ENCODE measurements around the gene RBM4. TPM values are rescaled to one million over a fixed set of nuclear protein-coding genes. Genes with fewer than 3 reads are reported as not detected.

The RBM4 gene
- total RNA-seq, 1 experiment from 2014 or later = 272 TPM

DNA sequence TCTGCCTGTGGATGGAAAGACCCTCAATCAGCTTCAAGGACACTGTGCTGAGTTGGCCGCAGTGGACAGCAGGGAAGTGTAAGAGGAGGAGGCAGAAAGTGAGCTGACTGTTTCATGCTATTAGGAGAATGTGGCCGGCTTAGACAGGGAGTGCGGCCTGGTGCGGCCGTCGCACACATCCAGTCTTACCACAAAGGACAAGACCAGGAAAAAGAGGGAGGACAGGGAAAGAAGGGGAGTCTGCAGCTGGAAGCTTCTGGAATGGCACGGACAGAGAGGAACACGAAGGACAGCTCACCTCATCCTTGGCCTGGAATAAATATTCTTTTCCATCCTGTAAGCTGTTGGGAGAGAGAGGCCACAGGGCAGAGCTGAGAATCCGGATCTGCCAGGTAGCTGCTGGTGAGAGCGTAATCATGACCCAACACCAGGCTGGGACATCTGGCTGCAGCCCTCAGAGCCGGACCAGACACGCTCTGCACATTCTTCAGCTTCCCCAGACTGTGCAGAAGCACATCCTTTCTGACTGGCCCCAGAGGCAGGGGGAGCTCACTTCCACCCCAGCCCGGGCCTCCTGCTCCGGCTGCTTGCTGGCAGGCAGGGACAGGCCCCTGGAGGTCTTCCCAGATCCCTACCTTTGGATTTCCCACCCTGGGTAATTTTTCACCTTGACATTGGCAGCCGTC is 47.7 kb downstream of the RBM4 start:
- H3K27me3 Mint-ChIP-seq (ENCODE audit: low read depth) = no peaks in the 10 kb centered on the region
- Histone ChIP-seq H3K14ac (ENCODE audit: insufficient read depth, low read length) (no peak overlapping the region), H4K20me1 (ENCODE audit: control insufficient read depth, insufficient read depth, insufficient read length) (no peaks in the 10 kb centered on the region), H4K8ac (replicated peaks; ENCODE audit: insufficient read length, low read depth, low read length) (no peak overlapping the region), H3K79me2 (ENCODE audit: insufficient read depth, low read length) (no peaks in the 10 kb centered on the region), H3K4me2 (ENCODE audit: insufficient read depth, insufficient read length, low read length) (no peak overlapping the region), H2AK5ac (ENCODE audit: insufficient read length, low read length) (no peak overlapping the region), H3K18ac (ENCODE audit: insufficient read length, low read depth, low read length) (no peak overlapping the region), H3K9ac (ENCODE audit: extremely low read depth, insufficient read length, low read length) (no peak overlapping the region), H3K79me1 (ENCODE audit: insufficient read depth, low read depth, low read length, poor library complexity, severe bottlenecking) (no peaks in the 10 kb centered on the region), H3K27me3 (ENCODE audit: insufficient read depth, low read length) (no peaks in the 10 kb centered on the region), H3K56ac (ENCODE audit: insufficient read length, low read depth, low read length) (no peak overlapping the region), H3K4ac (ENCODE audit: low read depth, low read length) (no peak overlapping the region), H2BK120ac (ENCODE audit: low read depth, low read length, poor library complexity, severe bottlenecking) (no peak overlapping the region), H3K23me2 (ENCODE audit: insufficient read length, low read depth, low read length, poor library complexity, severe bottlenecking) (no peaks in the 10 kb centered on the region), H2AFZ (ENCODE audit: low read length) (no peak overlapping the region), H2BK20ac (ENCODE audit: low read depth, low read length, poor library complexity, severe bottlenecking) (no peak overlapping the region), H2BK5ac (ENCODE audit: insufficient read length, low read length) (no peak overlapping the region), H2BK12ac (ENCODE audit: insufficient read length, low read depth, low read length) (no peak overlapping the region), H4K91ac (ENCODE audit: insufficient read length, low read depth, low read length) (no peak overlapping the region), H3K4me1 (ENCODE audit: insufficient read depth, low read length) (no peaks in the 10 kb centered on the region), H2BK15ac (ENCODE audit: low read depth, low read length) (no peak overlapping the region), H3K27ac (ENCODE audit: insufficient read length, low read depth, low read length) (no peak overlapping the region), H3K9me3 (ENCODE audit: control insufficient read depth, low read depth, low read length) (no peaks in the 10 kb centered on the region), H4K5ac (ENCODE audit: insufficient read length, low read depth, low read length) (no peak overlapping the region), H3T11ph (ENCODE audit: low read length) (no peak overlapping the region), H3K23ac (ENCODE audit: insufficient read length, low read depth, low read length) (no peak overlapping the region)
- TF ChIP-seq, protein P1, sequence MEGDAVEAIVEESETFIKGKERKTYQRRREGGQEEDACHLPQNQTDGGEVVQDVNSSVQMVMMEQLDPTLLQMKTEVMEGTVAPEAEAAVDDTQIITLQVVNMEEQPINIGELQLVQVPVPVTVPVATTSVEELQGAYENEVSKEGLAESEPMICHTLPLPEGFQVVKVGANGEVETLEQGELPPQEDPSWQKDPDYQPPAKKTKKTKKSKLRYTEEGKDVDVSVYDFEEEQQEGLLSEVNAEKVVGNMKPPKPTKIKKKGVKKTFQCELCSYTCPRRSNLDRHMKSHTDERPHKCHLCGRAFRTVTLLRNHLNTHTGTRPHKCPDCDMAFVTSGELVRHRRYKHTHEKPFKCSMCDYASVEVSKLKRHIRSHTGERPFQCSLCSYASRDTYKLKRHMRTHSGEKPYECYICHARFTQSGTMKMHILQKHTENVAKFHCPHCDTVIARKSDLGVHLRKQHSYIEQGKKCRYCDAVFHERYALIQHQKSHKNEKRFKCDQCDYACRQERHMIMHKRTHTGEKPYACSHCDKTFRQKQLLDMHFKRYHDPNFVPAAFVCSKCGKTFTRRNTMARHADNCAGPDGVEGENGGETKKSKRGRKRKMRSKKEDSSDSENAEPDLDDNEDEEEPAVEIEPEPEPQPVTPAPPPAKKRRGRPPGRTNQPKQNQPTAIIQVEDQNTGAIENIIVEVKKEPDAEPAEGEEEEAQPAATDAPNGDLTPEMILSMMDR (conservative IDR thresholded peaks at IDR 0.05) = no peak
- H3K4me1 Mint-ChIP-seq = peaks cover 6% of the 10 kb centered on the region in 2 experiments
- WGBS (ENCODE audit: extremely low coverage, insufficient read length, low lambda C conversion rate) = no CpG with 5 or more reads among the region's 15 CpGs
- no peaks in the 10 kb centered on the region for H3K9me3 Mint-ChIP-seq
- no peak for DNase-seq
- peaks cover 13 to 69% (median 67%) of the 10 kb centered on the region in 3 experiments for H3K36me3 Mint-ChIP-seq (ENCODE audit: insufficient read depth in 1 of 3, low read depth in 3 of 3)
- peak overlapping the region in 1 of 3 experiments; percentile 46; a peak in 1 of 7 replicates for H3K27ac Mint-ChIP-seq
- H3K4me3 Mint-ChIP-seq = no peak overlapping the region
